Heart right ventricle (tissue), 16 donors: ENCODE data around the gene POU2F3. TPM values are rescaled to one million over a fixed set of nuclear protein-coding genes. Genes with fewer than 3 reads are reported as not detected.

Experiments used
- ATAC-seq, 8 donors: fragments of 200-7000 bp; cut with Tn5 transposase; one replicate each; pipeline ENCODE4 v1.9.1; 2020; ENCODE audit warnings: mild to moderate bottlenecking in 8 of 8, moderate library complexity in 8 of 8, moderate number of reproducible peaks in 1 of 8
- DNase-seq, 2 donors: peaks; one replicate each; pipeline ENCODE4 v3.0.0-alpha.2; 2020
- H3K27ac ChIP-seq, 10 donors: fragments of 200-600 bp; sonication (generic) in 2 of 10; one replicate each; pipeline versions ENCODE4 v1.5.0 to v1.8.0; 2020 to 2022; ENCODE audit warnings: mild to moderate bottlenecking in 3 of 10
- H3K27me3 ChIP-seq, 7 donors: fragments of 200-600 bp; one replicate each; pipeline ENCODE4 v1.8.0; 2021 to 2022; ENCODE audit warnings: mild to moderate bottlenecking in 2 of 7
- H3K36me3 ChIP-seq, 9 donors: fragments of 200-600 bp; sonication (generic) in 1 of 9; one replicate each; pipeline versions ENCODE4 v1.5.0 to v1.8.0; 2020 to 2022; ENCODE audit warnings: mild to moderate bottlenecking in 2 of 9
- H3K4me1 ChIP-seq, 9 donors: fragments of 200-600 bp; sonication (generic) in 1 of 9; one replicate each; pipeline versions ENCODE4 v1.5.0 to v1.8.0; 2020 to 2022; ENCODE audit warnings: mild to moderate bottlenecking in 4 of 9
- H3K4me3 ChIP-seq, 10 donors: fragments of 200-600 bp; sonication (generic) in 2 of 10; one replicate each; pipeline versions ENCODE4 v1.5.0 to v1.8.0; 2020 to 2022; ENCODE audit warnings: mild to moderate bottlenecking in 7 of 10, moderate library complexity in 2 of 10
- H3K9me3 ChIP-seq, 11 donors: fragments of 200-600 bp in 10 of 11; sonication (generic) in 2 of 11; one replicate each; pipeline versions ENCODE4 v1.5.0 to v1.8.0; 2013 to 2022; ENCODE audit warnings: mild to moderate bottlenecking in 2 of 11, control low read depth in 1 of 11, moderate library complexity in 1 of 11
- WGBS, 2 donors: extraction: QIAGEN DNeasy Blood & Tissue Kit; methylation state at CpG; one replicate each; pipeline ENCODE4 v1.1.7; 2013; ENCODE audit warnings: inconsistent platforms in 1 of 2; 5-methylcytosine and 5-hydroxymethylcytosine counted together
- intact Hi-C, 10 donors: fragments of 100-400 bp; cut with DNase I; formaldehyde crosslinking; loops; one replicate each; pipeline versions ENCODE4 v1.11.1 to v1.14.2; 2022
- polyA plus RNA-seq, 2 donors: library from polyadenylated mRNA; stranded (reverse); fragments of 200-250 nt; gene quantifications; one replicate each; pipeline ENCODE4 v1.2.3, GENCODE V29; 2013
- total RNA-seq, 10 donors: library from RNA; stranded (reverse); fragmentation: NEBNext Ultra II Directional in 3 of 10; extraction: Animal tissue kit (Norgen Biotek cat#: 25700) in 3 of 10; gene quantifications; one replicate each; pipeline versions ENCODE4 v1.2.1 to v1.2.4, GENCODE V29; 2021 to 2023
- TF ChIP-seq, protein P1 (sequence below), 9 donors: fragments of 200-600 bp; sonication (generic) in 2 of 9; IDR thresholded peaks; one replicate each; pipeline versions ENCODE4 v1.5.0 to v1.8.0; 2021 to 2022; ENCODE audit warnings: antibody characterized with exemption in 9 of 9, mild to moderate bottlenecking in 5 of 9, moderate library complexity in 1 of 9
- donor health status: Arrhythmogenic right ventricular cardiomyopathy.
- donor health status: ischemic (EF 13 %, LVEDD 7.1; RV severe dilation, severe dysfunction).
- donor health status: healthy with polysubstance abuse.
- donor health status: DM: no; HTN: yes; CAD: no.
- donor health status: DM: no; HTN: no; CAD: no.
- donor health status: ischemic (EF 25% LVEDD 6.9; RV normal size, moderate dysfunction).
- donor health status: ischemic (EF 25% LVEDD 5.7; RV mildly dilated, moderate dysfunction).
- donor health status: healthy.
- donor health status: DM: yes; HTN: yes; CAD: no.
- donor health status: Ischemic cardiomyopathy.
- donor health status: ischemic (EF 35%, LVEDD 5.7; RV mildly dilated, moderate dysfunction).
- donor health status: nonischemic (EF 11% LVEDD 7.7; RV severe dilation, severe dysfunction).
- donor health status: DM: yes; HTN: yes; CAD: no.
- donor health status: PGD.
- donor health status: ischemic (EF 29% LVEDD 5.4; RV normal size, mild dysfunction).
- donor health status: nonischemic (EF 23%, LVEDD 6.1; RV moderate dilation, normal function).

Gene POU2F3
- total and polyA plus RNA-seq, 12 donors: 0.03 to 0.15 TPM; not detected in 10

DNA sequence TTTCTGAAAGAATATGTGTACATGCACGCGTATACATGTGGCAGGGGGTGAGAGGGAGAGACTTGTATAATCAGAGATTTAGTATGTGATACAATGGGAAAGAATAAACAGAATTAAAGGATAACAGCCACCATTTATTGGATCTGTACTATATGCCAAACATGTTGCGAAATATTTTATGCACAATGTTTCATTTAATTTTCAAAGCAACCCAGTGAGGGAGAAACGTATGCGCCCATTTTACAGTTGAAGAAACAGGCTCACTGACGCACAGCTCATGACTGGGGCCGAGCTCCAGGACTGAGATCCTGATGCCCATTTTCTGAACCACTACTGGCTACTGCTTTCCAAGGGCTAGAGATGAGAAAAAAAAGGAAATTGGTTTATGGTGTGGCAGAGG lies 32.4 kb upstream of the POU2F3 start:
- peaks cover 4 to 44% (median 31%) of the 10 kb centered on the region in 9 donors for H3K4me1 ChIP-seq
- H3K9me3 ChIP-seq: no peaks in the 10 kb centered on the region
- TF ChIP-seq, protein P1, sequence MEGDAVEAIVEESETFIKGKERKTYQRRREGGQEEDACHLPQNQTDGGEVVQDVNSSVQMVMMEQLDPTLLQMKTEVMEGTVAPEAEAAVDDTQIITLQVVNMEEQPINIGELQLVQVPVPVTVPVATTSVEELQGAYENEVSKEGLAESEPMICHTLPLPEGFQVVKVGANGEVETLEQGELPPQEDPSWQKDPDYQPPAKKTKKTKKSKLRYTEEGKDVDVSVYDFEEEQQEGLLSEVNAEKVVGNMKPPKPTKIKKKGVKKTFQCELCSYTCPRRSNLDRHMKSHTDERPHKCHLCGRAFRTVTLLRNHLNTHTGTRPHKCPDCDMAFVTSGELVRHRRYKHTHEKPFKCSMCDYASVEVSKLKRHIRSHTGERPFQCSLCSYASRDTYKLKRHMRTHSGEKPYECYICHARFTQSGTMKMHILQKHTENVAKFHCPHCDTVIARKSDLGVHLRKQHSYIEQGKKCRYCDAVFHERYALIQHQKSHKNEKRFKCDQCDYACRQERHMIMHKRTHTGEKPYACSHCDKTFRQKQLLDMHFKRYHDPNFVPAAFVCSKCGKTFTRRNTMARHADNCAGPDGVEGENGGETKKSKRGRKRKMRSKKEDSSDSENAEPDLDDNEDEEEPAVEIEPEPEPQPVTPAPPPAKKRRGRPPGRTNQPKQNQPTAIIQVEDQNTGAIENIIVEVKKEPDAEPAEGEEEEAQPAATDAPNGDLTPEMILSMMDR (IDR thresholded peaks at IDR 0.05): no peak
- ATAC-seq (no peak), DNase-seq (no peak)
- no peaks in the 10 kb centered on the region for H3K36me3 ChIP-seq
- H3K27ac ChIP-seq: peak overlapping the region in 5 of 10 donors; percentile 41 to 88 (median 84)
- peaks cover 0 to 7% (median 0%) of the 10 kb centered on the region in 7 donors for H3K27me3 ChIP-seq
- 94% methylated on average over 7 of the region's 7 CpGs for WGBS, 2 donors
- intact Hi-C loops: no loop called here
- no peak overlapping the region for H3K4me3 ChIP-seq

DNA sequence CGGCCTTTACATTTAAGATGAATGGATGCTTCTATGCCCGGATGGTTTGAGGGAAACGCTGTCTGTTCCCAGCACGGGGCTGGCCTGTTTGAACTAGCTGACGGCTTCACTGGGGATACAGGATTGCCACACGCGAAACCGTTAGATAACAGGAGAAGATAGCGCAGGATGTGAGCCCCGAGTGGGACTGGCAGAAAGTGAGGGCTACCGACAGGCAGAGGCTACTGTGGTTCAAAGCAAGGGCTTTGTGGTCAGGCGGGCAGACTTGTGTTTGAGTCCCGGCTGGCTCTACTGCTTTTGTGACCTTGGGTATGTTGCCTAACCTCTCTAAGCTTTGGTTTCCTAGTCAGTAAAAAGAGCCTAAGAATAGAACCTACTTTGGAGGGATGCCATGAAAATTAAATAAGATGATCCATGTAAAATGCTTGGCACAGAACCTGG lies 31.9 kb upstream of the POU2F3 start:
- no peak for DNase-seq
- Histone ChIP-seq H3K9me3 (no peaks in the 10 kb centered on the region), H3K36me3 (no peaks in the 10 kb centered on the region), H3K27ac (peak overlapping the region in 6 of 10 donors; percentile 41 to 92 (median 85)), H3K4me1 (peaks cover 4 to 49% (median 31%) of the 10 kb centered on the region in 9 donors), H3K27me3 (peaks cover 0 to 7% (median 0%) of the 10 kb centered on the region in 7 donors), H3K4me3 (no peak overlapping the region)
- ATAC-seq: peak in 3 of 8 donors; percentile 5 to 17 (median 7)
- TF ChIP-seq, protein P1 (IDR thresholded peaks at IDR 0.05): no peak
- 35 to 48% methylated on average over 13 of the region's 13 CpGs for WGBS, 2 donors
- intact Hi-C loops: no loop called here

DNA sequence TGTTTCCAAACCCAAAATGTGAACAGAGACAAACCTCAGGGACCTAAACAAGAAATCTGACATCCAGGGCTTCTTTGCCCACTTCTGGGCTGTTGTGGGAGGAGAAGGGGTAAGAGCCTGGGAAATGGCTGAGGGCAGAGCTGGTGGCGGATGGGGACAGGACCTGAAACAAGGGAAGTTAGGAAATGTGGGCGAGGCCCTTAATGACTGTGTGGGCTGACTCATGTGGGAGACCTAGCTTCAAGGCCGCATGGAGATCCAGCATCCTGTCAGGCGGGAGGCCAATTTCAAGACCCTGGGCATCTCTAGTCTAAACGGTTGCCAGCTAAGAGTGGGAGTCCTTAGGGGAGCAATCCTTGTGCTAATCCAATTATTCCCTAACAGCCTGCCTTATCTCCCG lies 31.2 kb upstream of the POU2F3 start:
- peaks cover 4 to 56% (median 37%) of the 10 kb centered on the region in 9 donors for H3K4me1 ChIP-seq
- DNase-seq (no peak), ATAC-seq (peak in 5 of 8 donors; percentile 32 to 65 (median 42))
- H3K36me3 ChIP-seq: no peaks in the 10 kb centered on the region
- peaks cover 0 to 7% (median 0%) of the 10 kb centered on the region in 7 donors for H3K27me3 ChIP-seq
- H3K27ac ChIP-seq: peak overlapping the region in 7 of 10 donors; percentile 35 to 92 (median 84)
- no peaks in the 10 kb centered on the region for H3K9me3 ChIP-seq
- 42 to 56% methylated on average over 6 of the region's 6 CpGs for WGBS, 2 donors
- TF ChIP-seq, protein P1 (IDR thresholded peaks at IDR 0.05): no peak
- no peak overlapping the region for H3K4me3 ChIP-seq
- intact Hi-C loops: no loop called here

DNA sequence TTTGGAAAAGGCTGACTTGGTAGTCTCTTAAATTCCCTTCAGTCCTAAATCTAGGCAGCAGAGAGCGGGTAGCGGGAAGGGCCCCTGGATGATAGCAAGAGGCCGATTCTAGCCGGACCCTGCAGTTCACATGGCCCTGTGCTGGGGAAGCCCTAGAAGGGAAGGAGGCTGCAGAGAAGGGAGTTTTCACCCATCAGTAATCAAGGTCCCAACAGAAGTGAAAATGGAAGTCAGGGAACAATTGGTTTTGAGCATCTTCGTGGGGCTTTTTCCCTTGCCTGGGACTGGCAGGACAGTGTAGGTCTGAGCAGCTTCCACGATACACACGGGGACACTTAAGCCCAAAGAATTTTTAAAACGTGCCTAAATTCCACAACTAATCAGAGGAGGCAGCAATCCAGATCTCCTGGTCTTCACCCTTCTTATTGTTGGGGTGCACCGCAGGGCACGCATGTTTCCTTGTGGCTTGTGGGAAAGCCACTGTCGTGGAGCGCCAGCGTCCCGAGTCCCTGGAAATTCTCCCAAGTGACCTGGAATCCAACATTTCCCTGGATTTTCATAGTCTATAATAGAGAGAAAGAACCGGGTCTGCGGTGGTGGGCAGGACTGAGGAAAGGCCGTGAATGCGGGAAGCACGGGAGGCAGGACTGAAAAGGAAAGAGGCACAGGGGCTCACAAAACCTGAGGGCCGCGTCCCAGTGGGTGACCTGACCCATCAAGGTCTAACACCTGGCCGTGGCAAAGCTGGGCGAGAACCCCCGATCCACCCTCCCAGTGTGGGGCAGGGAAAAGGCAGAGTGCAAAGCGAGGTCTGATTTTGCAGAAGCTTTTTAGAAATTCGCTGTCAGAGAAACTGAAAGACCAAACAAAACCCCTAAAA lies 30.0 kb upstream of the POU2F3 start:
- Histone ChIP-seq H3K27me3 (peaks cover 0 to 7% (median 0%) of the 10 kb centered on the region in 7 donors), H3K4me3 (peak overlapping the region; percentile 55 to 89 (median 76)), H3K9me3 (no peaks in the 10 kb centered on the region), H3K36me3 (peaks cover 0 to 8% (median 0%) of the 10 kb centered on the region in 9 donors), H3K27ac (peak overlapping the region; percentile 61 to 92 (median 84)), H3K4me1 (peaks cover 4 to 66% (median 42%) of the 10 kb centered on the region in 9 donors)
- intact Hi-C loops: loop anchor here in 2 of 10 donors (2.0 to 5.0 kb wide), 2 partner anchors 23 to 38 kb away; no protein-coding TSS in a partner anchor
- DNase-seq: no peak
- WGBS, 2 donors: 20 to 31% methylated on average over 26 of the region's 26 CpGs
- TF ChIP-seq, protein P1 (IDR thresholded peaks at IDR 0.05): no peak
- peak in 1 of 8 donors; percentile 1 for ATAC-seq
